Activated CD4-positive, alpha-beta T cell treated with anti-CD3 and anti-CD28 coated beads, Interleukin-2, amount 50 U/mL, for 4 hours (primary cell): Measurements from ENCODE around the gene TST.

Source experiments
- DNase-seq, 2 experiments: peaks; one replicate each; pipeline ENCODE4 v3.0.0-alpha.2; 2020

TST gene

GRCh38 chr22:37030560-37031281 is 11.5 kb upstream of the TST start:
- DNase-seq = no peak

DNA sequence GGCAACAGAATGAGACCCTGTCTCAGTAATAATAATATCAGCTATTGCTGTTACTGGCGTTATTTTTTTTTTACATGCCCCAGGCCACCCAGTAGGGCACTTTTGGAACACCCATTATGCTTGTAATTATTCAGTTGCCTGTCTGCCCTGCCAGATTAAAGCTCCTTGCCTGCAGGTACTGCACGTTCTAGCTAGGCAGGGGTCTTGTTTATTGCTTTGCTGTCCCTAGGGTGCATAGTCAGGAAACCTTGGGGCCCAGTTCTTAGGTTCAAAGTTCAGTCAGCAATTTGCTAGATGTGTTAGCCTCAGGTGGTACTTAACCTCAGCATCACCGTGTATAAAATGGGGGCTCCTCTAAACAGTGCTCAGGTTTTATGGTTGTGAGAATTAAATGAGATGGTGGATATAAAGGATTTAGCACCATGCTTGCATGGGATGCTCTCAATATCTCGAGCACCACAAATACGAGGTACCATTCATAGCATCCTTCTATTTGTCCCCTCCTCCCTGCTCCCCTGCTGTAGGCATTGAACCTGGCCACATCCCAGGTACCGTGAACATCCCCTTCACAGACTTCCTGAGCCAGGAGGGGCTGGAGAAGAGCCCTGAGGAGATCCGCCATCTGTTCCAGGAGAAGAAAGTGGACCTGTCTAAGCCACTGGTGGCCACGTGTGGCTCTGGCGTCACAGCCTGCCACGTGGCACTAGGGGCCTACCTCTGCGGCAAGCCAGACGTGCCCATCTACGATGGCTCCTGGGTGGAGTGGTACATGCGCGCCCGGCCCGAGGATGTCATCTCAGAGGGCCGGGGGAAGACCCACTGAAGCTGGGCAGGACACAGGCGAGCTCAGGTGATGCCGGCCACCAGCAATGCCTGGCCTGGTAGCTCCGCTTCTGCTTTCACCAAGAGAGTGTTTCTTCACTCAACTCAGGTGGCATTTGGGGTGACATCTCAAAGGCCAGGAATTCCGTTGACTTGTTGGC is 9.7 kb upstream of the TST start:
- no peak for DNase-seq

DNA sequence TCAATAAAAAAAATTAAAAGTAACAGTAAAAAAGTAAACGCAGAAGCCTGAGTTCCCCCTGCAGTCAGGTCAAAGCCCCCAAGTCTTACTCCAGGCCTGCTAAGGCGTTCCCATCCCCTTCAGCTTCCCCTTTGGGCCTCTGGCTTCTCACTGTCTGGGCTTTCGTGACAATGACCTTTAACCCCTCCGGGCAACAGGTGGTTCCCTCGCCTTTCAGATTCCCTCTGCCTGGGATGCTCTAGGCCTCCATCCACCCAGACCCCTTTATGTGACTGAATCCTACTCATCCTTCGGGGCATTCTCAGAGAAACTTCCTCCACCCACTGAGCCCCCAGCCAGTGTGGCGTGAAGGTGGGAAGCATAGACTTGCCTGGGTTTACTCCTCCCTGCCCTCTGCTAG is 8.3 kb upstream of the TST start:
- DNase-seq = no peak

GRCh38 chr22:37026325-37026724 is 7.1 kb upstream of the TST start:
- no peak for DNase-seq

DNA sequence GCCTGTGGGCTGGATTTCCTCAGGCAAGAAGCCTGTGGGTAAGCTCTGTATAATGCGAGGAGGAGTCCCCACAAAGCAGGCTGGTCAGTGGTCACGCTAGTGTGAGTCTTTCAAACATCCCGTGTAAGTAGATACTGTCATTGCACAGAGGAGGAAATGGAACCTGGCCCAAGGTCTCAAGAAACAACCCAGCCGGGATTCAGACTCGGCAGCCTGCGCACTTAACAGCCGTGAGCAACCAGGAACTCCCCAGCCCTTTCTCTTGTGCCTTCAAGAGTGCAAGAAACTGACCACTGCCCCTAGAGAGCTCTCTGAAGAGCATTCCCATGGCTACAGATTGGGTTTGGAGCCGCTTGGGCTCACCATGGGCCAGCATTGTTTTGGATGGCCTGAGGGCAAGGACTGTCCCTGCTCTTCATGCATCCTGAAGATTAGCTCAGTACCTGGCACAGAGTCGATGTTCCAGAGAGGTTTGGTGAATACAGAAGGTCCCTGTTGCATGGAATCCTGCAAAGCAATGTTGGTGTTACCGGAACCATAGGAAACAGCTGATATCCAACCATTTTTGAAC is 6.3 kb upstream of the TST start:
- DNase-seq = no peak

DNA sequence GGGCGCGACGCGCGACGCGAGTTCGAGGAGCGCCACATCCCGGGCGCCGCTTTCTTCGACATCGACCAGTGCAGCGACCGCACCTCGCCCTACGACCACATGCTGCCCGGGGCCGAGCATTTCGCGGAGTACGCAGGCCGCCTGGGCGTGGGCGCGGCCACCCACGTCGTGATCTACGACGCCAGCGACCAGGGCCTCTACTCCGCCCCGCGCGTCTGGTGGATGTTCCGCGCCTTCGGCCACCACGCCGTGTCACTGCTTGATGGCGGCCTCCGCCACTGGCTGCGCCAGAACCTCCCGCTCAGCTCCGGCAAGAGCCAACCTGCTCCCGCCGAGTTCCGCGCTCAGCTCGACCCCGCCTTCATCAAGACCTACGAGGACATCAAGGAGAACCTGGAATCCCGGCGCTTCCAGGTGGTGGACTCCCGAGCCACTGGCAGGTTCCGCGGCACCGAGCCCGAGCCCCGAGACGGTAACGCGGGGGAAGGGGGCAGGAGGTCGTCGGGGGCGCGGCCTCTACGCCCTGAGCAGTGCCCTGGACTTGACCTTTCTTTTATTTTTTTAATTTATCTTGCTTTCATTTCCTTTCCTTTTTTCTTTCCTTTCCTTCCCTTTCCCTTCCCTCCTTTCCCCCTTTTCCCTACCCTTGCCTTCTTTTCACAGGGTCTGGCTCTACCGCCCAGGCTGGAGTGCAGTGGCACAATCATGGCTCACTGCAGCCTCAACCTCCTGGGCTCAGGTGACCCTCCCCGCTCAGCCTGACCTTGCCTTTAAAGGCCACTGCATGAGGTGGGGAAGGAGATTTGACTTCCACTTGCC is 5.3 kb upstream of the TST start:
- no peak for DNase-seq

GRCh38 chr22:37023743-37024338 is 4.6 kb upstream of the TST start:
- DNase-seq = no peak

GRCh38 chr22:37022483-37023337 is 3.5 kb upstream of the TST start:
- DNase-seq = no peak

- peak; percentile 40 for DNase-seq
Observed at GRCh38 chr22:37021710-37022482, 2.6 kb upstream of the TST start.

DNA sequence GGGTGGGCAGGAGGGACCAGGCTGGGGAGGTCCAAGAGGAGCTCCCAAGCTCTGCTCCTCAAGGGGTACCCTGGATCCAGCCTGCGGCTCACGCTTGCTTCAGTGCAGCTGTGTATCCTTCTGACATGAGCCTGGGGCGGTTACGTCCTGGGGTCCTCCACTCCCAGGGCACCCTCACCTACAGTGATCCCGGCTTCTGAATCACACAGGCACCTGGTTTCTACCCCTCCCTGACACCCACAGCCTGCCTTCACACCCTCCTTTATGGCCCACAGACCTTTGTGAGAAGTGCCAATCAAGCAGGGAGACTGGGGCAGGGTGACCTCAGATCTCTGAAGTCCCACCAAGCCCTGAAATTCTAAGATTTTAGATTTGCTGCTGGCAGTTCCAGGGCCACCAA is 1.8 kb upstream of the TST start:
- no peak for DNase-seq

- DNase-seq = no peak
Observed at GRCh38 chr22:37020192-37020479, 889 bp upstream of the TST start.

- no peak for DNase-seq
Observed at GRCh38 chr22:37018815-37019308, 385 bp downstream of the TST start.

DNA sequence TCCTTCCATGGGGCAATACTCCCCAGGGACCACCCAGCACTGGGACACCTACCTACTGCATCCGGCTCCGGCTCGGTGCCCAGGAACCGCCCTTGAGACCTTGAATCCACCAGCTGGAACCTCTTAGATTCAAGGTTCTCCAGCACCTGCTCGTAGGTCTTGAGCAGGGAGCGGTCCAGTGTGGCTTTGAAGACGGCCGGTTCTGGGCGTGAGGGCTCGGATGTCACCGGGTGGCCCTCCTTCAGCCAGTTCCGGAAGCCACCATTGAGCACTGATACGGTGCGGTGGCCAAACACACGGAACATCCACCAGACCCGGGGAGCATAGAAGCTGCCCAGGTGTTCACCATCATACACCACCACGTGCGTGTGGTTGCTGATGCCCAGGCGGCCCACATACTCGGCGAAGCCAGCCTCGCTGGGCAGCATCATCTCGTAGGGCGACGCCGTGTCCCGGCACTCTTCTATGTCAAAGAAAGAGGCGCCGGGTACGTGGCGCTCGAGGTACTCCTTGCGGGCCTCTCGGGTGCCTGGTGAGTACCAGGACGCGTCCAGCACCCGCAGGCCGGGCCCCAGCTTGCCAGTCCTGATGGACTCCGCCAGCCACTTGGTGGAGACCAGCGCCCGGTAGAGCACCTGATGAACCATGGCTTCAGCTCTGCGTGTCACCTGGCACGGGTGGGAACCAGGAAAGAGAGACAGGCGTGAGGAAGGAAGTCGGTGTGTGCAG is 997 bp downstream of the TST start:
- no peak for DNase-seq

- no peak for DNase-seq
Observed at GRCh38 chr22:37017356-37017755, 1.9 kb downstream of the TST start.

- DNase-seq = no peak
Observed at GRCh38 chr22:37016134-37016910, 2.9 kb downstream of the TST start.

DNA sequence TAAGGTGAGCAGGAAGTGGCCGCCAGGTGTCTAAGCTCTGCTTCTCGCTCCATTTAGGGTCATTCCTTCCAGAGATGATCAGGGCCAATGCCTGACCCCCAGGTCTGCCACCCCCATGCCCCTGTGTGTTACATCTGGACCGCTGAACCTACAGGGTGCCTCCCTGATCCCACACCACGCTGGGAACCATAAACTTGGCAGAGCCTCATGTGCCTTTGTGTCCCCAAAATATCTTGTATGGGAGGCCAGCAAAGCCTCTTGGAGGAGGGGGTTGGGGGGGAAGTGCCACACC is 3.7 kb downstream of the TST start:
- DNase-seq = no peak

GRCh38 chr22:37014835-37015586 is 4.2 kb downstream of the TST start:
- DNase-seq = no peak

- no peak for DNase-seq
Observed at GRCh38 chr22:37014415-37014806, 4.8 kb downstream of the TST start.

DNA sequence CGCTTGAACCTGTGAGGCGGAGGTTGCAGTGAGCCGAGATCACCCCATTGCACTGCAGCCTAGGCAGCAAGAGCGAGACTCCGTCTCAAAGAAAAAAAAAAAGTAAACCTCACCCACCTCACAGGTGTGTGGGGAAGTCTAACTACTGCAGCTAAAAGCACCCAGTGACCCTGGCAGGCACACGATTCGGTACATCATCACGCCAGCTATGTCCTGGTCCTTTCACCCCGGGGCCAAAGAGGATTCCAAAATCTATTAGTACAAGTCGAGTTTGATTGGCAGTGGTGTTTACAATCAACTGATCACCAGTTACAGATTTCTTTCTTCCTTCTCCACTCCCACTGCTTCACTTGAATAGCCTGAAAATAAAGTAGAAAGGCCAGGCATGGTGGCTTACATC is 6.3 kb downstream of the TST start:
- no peak for DNase-seq
